SIG-M5 treated with dmso at 0.1 percent for 504 hours (cell line): Measurements from ENCODE around the gene KRT79.
"Not testable (repeated sequence)": the region's sequence is repeated elsewhere in the genome, so short reads cannot be mapped to it uniquely, and the experiment has no call there.

Source experiments
- DNase-seq: peaks from one replicate; lab custom pipeline; 2025; ENCODE audit not compliant: unreplicated experiment; lab: John Stamatoyannopoulos, UW

The KRT79 gene

DNA sequence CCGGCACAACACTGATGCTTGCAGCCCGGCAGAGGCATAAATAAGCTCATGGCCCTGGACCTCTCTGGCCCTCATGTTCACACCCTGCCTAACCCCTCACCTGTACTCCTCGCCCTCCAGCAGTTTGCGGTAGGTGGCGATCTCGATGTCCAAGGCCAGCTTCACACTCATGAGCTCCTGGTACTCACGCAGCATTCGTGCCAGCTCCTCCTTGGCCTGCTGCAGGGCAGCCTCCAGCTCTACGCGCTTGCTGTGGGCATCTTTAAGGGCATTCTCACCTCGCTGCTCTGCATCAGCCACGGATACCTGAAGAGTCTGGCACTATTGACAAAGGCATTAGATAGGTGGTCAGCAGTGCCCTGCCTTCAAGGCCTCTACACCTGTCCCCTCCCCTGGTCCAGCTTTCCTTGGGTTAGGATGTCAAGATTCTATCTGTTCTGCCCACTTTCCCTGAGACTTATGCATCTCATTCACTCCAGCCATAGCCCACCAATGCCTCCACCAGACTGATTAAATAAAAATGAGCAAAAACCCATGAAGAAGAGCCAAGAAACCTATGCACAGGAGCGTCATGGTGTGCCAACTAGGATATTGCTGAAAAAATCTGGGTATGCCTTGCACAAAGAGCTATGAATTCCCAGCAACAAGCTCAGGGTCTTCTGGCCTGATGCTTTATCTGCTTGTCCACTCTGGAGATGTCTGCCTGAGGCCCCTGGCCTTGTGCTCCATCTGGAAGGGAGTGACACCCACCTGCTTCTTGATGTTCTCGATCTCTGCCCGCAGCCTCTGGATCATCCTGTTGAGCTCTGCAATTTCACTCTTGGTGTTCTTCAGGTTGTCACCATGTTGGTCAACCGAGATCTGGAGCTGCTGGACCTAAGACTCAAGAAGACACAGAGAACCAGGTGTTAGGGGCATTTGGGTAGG lies 26.3 kb downstream of the KRT79 start:
- DNase-seq, result no peak

DNA sequence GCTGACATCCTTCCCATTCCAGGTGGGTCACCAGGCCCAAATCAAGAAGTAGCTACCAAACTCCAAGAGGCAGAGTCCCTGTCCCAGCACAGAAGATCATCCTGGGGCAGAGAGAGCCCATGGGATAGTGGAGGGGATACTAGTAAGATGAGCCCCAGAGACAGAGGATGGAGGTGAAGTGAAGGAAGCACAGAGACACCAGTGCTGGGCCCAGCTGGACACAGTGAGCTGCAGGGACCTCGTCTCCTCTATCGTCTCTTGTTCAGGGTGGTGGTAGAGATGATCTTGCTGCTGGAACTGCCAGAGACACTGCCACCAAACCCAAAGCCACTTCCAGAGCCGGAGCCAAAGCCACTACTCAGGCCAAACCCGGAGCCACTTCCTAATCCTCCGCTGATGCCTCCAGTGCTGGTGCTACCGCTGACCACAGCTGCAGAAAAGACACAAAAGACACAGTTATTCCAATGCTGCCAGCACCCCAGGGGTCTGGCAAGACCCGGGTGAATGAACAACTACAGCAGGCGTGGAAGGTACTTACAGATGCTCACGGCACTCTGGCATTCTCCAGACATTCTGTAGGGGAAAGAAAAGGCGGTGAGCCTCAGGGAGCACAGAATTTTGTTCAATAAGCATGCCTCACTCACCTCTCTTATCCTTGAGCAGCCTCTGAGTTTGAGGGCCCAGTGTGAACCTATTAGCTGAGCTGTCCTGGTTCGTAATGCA lies 27.1 kb downstream of the KRT79 start:
- no peak for DNase-seq

- no peak for DNase-seq
Measured at GRCh38 chr12:52806169-52806811, 27.8 kb downstream of the KRT79 start.

- DNase-seq, result no peak
Measured at GRCh38 chr12:52805739-52806138, 28.4 kb downstream of the KRT79 start.

- no peak for DNase-seq
Measured at GRCh38 chr12:52805000-52805399, 29.1 kb downstream of the KRT79 start.

GRCh38 chr12:52802442-52802841 lies 31.7 kb downstream of the KRT79 start:
- no peak for DNase-seq

DNA sequence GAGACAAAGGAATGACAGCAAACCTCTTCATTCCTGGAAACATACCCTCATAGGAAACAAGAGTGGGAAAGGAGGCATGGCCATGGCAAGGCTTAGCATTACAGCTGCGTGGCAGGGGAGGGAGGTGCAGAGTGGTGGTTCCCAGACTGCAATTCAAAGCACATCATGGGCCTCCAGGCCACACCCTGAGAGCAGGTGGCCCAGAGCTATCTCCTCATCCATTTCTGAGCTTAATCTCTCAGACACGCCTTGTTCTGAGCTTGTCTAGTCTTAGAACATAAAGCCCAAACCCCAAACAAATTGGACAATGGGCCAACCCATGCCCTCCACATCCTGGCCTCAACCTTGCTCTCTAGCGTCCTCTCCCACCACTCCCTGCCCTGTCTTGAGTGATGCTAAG lies 32.3 kb downstream of the KRT79 start:
- DNase-seq, result no peak

DNA sequence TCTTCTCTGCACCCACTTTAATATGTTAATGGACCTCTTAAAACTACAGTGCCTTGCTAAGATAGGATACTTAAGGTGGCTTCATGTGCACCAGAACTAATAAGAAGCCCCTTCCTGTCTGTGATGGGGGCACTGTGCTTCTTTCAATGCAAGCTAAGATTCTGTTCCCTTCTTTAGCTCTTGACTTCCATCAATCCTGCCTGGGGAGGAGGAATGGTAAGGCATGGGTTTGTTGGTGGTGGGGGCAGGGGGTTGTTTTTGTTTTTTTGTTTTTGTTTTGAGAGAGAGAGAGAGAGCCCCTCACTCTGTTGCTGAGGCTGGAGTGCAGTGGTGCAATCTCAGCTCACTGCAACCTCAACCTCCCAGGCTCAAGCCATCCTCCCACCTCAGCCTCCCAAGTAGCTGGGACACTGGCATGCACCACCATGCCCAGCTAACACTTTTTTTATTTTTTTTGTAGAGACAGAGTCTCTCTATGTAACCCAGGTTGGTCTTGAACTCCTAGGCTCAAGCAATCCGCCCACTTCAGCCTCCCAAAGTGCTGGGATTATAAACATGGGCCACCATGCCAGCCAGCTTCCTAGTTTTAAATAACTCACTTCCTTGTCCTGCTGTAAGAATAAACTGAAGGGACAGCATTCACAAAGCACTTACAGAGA lies 33.7 kb downstream of the KRT79 start:
- no peak for DNase-seq

DNA sequence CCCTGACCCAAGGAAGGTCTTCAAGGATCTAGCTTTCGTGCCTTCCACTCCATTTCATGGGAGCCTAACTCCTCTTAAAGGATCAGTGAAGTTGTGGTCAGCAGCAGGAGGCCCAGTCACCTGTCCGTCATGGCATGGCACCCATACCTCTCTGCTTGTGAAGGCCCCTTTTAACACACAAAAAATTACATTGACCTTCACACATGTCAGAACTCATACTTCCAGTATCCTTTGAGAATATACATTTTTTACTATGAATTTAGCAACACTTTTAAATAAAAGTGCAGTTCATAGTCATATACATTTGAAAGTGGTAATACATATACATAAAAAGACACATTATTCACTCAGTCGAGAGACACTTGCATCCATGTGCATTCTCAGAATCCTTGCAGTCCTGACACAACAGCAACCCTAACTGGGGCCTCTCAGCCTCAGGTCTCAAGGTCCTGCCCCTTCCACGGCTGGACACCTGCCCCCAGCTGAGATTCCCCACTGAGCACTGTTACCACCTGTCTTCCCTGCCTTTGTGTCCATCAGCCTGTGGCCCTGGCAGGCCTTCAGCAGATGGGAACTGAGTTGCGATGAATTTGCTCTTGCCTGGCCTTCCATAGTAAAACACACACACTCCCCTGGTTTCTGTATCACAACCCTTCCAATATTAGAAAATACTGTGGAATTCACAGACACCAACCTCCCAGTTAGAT lies 34.5 kb downstream of the KRT79 start:
- DNase-seq, result no peak

- no peak for DNase-seq
Measured at GRCh38 chr12:52798671-52799504, 35.2 kb downstream of the KRT79 start.

DNA sequence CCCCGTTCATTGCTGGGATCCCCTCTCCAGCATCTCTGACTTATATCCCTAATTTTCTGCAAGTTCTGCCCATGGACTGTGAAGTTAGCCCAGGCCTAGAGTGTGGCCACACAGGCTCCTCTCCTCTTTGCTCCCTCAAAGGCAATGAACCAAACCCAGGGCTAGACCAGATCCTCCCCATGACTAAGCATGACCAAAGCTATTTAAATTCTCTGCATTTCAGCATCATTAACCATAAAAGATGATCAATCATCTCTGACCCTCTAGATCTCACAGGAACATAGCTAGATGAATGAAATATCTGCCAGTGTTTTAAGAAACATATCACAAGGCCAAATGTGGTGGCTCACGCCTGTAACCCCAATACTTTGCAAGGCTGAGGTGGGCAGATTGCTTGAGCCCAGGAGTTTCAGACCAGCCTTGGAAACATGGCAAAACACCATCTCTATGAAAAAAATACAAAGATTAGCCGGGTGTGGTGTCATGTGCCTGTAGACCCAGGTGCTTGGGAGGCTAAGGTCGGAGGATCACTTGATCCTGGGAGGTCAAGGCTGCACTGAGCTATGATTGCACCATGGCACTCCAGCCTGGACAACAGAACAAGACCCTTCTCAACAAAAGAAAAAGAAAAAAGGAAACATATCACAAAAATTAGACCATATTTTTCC lies 36.0 kb downstream of the KRT79 start:
- no peak for DNase-seq

- no peak for DNase-seq
Measured at GRCh38 chr12:52797529-52797894, 36.6 kb downstream of the KRT79 start.

DNA sequence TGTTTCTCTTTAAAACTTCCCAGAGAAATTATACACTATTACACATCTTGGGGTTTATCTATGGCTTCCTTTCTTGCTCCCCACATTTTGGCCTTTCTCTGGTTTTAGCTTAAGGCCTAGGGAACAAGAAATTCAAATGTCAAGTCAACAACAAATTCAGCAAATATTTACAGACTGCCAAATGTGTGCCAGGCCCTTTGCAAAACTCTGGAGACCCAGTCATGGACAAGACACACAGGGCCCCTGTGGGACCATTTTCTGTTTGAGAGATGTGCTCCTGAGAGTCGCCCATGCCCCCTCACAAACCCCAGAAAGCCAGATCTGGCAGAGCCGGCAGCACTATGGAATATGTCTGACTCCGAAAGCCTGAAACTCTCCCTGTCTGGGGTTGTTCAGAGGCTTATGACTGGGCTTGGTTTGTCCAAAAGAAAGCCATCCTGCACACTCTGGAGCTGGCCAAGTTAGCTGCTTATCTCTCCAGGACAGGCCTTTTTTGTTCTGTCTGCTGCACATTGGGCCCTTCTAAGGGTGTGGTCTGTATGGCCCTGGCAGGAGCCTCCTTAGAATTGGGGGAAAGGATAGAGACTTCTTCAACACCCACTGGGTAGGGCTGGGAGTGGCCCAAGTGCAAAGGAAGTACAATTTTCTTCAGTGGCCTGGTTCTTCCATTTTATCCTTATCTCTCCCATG lies 37.1 kb downstream of the KRT79 start:
- no peak for DNase-seq

DNA sequence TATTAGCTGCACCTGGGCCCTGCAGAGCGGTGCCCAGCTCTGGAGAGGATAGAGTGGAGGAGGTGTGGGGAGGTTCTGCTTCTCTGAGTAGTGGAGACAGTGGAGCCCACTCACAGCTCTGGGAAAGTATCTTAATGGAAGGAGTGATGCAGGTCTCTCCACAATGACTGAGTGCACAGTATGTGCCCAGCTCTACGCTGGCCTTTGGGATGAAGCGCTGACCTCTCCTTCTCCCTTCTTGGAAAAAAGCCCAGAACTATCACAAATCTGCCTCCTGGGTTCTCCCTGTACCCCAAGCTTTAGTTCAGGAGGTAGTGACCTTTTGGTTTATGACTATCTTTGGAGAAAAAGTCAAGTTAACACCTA lies 37.7 kb downstream of the KRT79 start:
- DNase-seq, result no peak

DNA sequence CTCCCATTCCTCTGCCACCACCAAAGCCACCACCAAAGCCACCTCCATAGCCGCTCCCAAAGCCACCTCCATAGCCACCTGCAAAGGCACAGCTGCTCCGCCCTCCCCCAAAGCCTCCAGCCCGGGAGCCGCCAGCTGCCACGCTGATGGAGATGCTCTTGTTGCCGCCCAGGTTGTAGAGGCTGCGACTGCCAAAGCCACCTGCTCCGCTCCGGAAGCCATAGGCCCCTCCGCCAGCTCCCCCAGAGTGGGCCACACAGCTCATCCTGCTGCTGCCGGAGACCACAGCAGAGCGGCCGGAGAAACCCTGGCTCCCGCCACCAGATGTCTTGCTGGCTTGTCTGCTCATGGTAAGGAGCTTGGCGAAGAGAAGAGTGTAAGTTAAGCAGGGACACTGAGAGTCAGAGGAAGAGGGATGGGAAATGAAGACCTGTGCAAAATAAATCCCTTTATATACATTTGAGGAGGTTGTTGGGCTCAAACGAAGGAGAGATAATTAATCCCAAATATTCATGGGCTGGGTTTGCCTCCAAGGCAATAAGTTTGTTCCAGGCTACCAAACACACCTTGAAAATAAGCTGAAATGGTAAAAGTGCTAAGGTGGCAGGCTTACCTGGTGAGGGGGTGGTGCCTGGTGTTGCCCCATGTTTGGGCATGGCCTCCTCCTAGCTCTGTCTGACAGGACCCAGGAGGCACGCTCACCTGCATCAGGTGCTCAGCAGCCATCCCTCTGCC lies 38.2 kb downstream of the KRT79 start, which contains the start of gene KRT3:
TSS of gene KRT3 (minus strand) at position 424 of the 735 bp plus-strand sequence. CDS start at position 349, 75 bp downstream.
- DNase-seq, result no peak

DNA sequence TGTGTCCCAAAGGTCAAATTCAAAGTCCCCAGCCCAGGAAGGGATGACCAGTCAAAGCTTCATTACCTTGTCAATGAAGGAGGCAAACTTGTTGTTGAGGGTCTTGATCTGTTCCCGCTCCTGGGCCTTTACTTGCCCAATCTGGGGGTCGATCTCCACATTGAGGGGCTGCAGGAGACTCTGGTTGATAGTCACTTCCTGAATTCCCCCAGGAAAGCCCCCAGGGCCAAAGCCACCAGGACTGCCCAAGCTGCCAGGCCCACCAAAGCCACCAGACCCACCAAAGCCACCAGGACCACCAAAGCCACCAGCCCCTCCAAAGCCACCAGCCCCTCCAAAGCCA lies 38.8 kb downstream of the KRT79 start:
- not testable (repeated sequence) for DNase-seq

- no peak for DNase-seq
Measured at GRCh38 chr12:52794479-52795331, 39.4 kb downstream of the KRT79 start.
